Ecto neural progenitor cell (in vitro differentiated cells): ENCODE data around the gene PARP9.
"Not testable (repeated sequence)": the region's sequence is repeated elsewhere in the genome, so short reads cannot be mapped to it uniquely, and the experiment has no call there.

Experiments used
- DNase-seq: peaks from one replicate; pipeline ENCODE4 v3.0.0-alpha.2; 2018; ENCODE audit warnings: low spot score

PARP9 gene

DNA sequence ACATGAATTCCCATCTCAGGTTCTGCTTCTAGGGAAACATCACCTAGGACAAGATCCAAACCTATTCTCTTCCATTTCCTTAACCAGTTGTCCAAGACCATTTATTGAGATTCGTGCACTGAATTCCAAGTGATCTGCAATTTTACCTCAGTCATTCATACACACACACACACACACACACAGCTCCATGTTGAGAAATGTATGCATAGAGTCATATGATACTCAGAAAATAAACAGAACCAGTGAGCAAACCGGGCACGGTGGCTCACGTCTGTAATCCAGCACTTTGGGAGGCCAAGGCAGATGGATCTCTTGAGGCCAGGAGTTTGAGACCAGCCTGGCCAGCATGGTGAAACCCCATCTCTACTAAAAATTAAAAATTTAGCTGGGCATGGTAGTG, 43.2 kb downstream of the PARP9 start:
- DNase-seq, result no peak

DNA sequence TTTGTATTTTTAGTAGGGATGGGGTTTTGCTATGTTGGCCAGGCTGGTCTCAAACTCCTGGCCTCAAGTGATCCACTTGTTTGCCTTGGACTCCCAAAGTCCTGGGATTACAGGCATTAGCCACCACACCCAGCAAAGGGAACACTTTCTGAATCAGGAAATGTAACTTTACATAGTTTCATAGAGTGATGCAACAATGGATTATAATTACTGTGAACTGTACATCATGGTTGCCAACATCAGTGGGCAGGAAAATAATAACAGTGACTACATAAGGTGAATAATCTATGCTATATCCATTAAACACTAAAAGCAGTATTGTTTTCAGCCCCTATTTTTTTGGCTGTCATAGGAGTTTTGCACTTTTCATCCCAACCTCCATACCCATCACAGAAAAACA, 44.4 kb downstream of the PARP9 start:
- no peak for DNase-seq

DNA sequence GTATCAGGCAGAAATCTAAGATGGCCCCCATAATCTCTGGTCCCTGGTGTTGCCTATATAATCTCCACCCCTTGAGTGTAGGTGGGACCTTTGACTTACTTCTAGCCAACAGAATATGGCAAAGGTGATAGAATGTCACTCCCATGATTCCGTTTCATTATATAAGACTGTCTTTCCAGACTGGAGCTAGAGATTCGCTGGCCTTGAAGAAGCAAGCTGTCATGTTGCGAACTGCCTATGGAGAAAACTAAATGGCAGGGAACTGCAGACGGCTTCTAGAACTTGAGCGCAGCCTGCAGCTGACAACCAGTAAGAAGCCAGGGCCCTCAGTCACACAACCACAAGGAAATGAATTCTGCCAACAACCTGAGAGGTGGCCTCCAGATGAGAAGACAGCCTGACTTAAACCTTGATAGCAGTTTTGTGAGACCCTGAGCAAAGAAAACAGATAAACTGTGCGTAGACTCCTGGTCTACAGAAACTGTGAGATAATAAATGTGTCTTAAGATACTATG, 47.2 kb downstream of the PARP9 start:
- DNase-seq, result no peak

DNA sequence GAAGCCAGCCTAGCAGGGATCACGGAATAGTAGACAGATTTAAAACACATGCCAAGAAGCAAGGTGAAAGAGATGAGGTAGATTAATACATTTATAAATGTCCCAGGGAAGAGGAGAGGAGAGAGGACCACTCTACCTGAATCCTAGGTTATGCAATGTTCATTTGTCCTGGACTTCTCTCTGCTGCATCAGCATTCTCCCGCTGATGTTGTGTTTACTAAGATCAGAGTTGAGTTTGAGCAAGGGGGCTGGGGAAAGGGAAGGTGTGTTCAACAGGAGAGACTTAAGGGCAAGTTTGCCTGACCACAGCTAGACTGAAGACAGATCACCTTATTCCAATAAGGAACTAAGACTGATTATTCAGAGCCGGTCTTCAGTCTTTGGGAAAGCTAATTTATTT, 48.2 kb downstream of the PARP9 start:
- no peak for DNase-seq

DNA sequence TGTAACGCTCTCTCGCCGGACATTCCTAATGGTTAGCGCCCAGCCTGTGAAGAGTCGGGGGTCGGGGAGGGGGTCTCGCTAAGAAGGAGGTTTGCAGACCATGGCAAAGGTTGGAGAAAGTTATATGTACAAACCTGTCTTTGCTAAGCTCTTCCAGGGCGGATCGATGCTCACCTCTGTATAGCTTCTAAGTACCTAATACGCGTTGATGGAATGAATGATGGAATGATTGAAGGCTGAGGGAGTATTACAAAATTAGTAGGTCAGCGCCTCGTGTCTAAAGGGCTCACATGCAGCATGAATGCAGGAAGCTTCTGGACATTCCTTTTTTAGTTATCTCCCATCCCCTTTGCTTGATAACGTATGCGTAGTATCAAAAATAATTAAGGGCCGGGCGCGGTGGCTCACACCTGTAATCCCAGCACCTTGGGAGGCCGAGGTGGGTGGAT, 49.1 kb downstream of the PARP9 start:
- no peak for DNase-seq

DNA sequence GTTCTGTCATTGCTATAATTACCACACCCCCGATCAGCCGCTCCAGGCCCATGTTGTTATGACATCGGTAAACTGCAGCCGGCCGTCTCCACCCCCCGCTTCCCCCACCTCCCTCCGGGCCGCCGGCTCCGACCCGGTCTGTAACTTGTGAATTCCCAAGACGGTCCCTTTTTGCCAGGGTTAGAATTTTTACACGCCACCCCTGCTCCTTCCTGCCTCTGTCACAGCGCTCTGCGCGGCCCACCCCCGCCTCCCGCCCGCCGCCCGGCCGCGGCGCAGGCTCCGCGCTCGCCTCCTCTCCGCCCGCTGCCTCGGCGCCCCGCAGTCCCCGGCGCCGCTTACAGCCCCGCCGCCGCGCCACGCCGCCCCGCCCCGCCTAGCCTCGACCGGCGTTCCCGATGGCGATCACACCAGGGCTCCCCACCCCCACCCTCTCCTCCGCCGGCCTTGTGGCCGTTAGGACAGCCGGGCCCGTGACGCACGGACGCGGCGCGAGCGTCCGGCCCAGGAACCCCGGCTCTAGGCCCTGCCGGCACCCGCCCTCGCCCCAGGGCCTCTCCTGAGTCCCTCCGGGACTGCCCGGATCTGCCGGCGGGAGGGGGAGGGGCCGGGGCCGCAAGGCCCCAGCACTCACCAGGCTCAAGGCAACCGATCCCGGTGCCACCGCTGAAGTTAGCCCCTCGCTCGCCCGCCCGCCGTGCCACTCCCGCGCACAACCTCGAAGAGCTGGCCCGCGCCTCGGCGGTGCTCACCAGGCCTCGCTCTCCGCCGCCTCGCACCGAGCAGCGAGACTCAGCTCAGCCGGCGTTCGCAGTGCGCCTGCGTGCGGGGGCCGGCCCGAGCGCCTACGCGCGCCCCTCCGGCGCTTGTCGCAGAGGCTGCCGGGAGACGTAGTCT, 49.7 kb downstream of the PARP9 start, which contains the start of gene KPNA1:
Gene KPNA1 (minus strand): TSS at position 817 of the 897 bp plus-strand sequence. CDS start 18,374 bp downstream, outside the sequence.
- DNase-seq, result peak; percentile 91

DNA sequence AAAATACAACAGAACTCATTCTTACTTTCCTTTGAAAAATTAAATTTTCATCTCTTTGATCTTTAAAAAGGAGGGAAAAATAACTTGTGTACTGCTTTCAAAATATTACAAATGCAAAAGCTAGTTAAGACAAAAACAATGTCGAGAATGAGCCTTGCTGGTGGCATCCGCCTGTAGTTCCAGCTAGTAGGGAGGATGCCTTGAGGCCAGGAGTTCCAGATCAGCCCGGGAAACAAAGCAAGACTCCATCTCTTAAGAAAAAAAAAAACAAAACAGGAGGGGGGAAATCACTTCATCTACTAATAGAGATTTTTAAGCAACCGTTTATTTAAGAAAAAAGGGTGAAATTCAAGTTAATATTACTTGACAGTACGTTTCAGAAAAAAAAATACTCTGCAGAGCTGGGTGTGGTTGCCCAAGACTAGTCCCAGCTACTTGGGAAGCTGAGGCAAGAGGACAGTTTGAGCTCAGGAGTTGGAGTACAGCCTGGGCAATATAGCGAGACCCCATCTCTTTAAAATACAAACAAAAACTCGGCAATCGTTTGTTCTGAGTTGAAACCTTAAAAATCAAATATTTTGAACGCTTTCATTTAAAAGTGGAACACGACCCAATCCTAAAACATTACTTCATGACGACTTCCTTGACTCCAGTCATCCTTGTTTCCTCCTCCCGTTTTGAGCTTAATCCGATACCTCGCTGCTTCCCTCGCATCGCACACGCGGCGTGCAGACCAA, 50.5 kb downstream of the PARP9 start:
- DNase-seq, result no peak

DNA sequence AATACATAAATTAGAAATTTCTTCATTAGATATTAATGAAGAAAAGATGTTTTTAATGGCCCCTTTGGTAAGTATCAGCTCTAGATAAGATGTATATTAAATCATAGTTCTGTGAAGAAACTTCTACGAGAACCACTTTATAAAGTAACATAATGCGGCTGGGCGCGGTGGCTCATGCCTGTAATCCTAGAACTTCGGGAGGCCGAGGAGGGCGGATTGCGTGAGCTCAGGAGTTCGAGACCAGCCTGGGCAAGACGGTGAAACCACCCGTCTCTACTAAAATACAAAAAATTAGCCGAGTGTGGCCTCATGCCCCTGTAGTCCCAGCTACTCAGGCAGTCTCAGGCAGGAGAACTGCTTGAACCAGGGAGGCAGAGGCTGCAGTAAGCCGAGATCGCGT, 51.8 kb downstream of the PARP9 start:
- no peak for DNase-seq

DNA sequence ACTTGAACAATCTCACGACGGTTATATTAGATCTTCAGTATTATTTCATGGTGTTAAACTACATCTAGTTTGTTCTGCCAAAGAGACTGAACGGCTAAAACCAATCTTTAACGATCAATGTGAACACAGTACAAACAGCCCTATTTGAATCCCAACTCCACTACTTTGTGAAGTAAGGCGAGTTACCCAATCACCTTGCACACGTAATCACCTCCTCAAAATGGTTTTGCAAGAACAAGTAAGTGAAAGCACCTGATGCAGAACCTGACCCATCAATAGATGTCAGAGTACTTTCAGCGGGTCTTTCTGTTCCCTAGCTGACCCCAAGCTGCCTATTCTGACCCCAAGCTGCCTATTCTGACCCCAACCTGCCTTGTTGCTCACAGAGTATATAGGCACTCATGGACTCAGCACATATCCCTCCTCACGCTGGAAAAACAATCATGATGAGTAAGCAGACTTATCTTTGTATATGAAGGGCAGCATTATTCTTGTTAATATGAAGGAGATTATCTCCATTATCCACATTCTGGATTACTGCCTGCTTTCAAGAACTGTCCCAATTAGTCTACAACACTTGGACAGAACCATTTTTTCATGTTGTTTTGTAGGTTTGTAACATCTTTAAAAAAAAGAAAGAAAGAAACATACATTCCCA, 53.1 kb downstream of the PARP9 start:
- no peak for DNase-seq

DNA sequence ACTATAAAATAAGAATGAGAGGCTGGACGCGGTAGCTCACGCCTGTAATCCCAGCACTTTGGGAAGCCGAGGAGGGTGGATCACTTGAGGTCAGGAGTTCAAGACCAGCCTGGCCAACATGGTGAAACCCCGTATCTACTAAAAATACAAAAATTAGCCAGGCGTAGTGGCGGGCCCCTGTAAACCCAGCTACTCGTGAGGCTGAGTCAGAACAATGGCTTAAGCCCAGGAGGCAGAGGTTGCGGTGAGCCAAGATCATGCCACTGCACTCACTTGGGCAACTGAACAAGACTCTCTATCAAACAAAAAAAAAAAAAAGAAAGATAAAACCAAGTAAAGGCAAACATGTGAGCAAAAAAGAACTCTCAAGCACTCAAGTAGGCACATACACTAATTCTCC, 55.2 kb downstream of the PARP9 start:
- not testable (repeated sequence) for DNase-seq

DNA sequence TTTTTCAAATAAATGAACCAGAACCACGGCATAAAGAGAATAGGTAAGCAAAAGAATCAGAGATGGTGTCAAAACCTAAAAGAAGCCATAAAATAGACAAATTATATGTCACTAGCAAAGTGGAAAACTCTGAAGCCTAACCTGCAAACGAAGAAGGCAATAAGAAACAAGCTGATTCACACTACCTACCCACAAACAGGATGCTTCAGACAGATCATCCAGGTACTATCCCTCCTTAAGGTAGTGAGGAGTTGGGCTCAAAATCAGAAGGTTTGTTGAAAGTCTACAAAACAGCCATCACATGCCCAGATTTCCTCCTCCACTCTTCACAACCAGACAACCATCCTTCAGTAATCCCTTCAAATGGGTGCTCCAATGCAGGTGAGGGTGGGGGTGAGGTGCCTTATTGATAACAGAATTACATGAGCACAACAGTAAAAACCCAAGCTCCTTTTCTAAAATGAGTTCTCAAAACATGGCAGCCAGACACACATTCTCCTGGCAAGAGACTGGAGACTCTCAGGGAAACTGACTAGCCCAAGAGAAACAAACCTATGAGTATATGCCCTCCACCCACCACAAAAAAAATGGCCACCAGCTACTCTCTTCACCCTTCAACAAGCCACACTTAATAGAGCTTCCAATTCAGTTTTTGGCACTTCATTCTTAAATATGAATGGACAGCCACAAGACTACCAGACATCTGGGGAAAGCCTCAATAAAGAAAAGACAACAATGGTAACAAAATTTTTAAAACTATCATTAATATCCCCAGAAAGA, 55.8 kb downstream of the PARP9 start:
- DNase-seq, result no peak

DNA sequence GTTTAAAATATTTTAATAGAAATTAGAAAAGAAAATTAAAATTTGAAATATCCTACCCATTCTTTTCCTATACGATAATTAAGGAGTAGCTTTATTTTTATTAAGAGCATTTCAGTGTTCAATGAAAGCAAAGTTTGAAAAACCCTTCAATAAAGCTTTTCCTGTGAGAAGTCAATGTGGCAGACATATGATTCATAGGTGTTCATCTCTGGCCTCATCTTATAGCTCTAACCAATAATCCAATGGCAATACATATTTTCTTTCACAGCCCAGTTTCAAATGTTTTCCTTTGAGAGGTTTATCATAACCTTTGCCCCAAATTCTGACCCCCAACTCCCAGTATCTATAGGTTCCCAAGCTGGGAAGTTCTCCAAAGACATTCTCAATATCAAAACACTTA, 57.6 kb downstream of the PARP9 start:
- DNase-seq, result no peak

DNA sequence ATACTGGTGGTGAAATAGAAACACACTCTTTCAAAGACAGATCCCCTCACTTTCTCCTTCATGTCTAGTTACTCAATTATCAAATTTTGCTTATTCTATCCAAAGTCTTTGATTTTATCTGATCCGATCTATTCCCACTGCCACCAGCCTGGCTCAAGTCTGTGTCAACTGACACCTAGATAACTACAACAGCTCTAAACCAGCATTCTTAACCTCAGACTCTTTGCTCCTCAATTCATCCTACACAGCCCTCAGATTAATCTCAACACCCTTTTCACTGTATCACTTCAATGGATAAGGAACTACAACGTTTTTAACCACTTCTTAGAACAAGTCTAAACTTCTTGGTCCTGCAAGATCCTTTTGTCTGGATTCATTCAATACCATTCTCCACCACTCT, 58.4 kb downstream of the PARP9 start:
- DNase-seq, result no peak

DNA sequence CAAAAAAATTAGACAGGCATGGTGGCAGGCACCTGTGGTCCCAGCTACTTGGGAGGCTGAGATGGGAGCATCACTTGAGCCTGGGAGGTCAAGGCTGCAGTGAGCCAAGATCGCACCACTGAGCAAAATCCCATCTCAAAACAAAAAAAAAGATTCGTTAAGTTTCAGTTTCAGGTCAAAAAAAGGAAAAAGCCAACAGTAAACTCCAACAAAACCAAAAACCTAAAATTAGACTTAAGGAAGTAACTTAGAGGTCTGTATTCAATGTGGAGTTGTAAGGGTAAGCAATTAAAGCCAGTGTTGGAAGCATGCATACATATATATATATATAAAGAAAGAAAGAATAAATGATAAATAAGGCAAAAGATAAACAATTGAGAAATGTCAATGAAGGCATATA, 61.2 kb downstream of the PARP9 start:
- no peak for DNase-seq

DNA sequence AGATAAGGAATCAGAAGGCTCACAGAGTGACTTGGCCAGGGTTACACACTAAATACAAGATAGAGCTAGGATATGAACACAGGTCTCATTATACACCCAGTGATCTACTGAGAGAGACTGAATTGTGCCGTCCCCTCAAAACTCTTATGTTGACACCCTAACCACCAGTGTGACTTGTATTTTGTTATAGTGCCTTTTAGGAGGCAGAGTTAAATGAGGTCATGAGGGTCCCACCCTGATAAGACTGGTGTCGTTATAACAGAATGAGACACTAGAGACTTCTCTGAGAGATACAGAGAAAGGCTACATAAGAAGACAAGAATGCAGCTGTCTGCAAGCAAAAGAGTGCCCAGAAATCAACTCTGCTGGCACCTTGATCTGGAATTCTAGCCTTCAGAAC, 62.0 kb downstream of the PARP9 start:
- no peak for DNase-seq

DNA sequence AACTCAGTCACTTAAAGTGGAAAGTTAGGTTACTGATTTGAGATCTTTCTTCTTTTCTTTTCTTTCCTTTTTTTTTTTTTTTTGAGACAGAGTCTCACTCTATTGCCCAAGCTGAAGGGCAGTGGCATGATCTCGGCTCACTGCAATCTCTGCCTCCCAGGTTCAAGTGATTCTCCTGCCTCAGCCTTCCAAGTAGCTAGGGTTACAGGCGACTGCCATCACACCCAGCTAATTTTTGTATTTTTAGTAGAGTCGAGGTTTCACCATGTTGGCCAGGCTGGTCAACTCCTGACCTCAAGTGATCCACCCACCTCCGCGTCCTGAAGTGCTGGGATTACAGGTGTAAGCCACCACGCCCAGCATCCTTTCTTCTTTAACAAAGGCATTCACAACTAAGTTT, 63.1 kb downstream of the PARP9 start:
- not testable (repeated sequence) for DNase-seq

DNA sequence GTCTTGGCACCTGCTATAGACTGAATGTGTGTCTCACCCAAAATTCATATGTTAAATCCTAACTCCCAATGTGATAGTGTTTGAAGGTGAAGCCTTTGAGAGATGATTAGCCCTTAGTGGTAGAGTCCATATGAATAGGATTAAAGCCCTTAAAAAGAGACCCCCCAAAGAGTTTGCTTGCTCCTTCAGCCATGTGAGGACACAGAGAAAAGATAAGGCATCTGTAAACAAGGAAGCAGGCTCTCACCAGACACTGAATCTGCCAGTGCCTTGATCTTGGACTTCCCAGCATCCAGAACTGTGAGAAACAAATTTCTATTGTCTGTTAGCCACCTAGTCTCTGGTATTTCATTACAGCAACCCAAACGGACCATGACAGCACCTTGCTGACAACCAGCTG, 65.9 kb downstream of the PARP9 start:
- DNase-seq, result no peak

DNA sequence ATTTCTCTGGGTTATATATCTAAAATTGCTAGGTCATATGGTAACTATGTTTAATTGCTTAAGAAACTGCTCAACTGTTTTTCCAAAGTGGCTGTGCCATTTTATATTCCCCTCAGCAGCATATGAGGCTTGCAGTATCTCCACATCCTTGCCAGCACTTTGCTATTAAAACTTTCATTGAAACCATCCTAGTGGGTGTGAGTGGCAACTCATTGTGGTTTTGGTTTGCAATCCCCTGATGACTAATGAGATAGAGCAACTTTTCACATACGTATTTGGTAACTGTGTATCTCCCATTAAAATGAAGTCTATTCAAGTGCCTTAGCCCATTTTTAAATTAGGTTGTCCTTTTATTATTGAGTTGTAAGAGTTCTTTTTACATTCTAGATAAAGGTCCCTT, 66.7 kb downstream of the PARP9 start:
- no peak for DNase-seq

DNA sequence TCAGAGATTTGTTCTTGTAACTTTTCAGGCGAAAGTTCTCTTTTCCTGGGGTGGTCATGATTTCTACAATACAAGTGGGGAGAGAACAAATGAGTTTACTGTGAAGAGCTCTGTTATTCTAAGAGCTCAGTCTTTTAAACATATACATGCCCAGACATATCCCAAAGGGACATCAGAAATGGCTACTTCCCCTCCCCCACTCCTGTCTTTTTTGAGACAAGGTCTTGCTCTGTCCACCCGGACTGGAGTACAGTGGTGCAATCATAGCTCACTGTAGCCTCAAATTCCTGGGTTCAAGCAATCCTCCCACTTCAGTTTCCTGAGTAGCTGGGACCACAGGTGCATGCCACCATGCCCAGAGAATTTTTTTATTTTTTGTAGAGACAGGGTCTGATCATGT, 67.6 kb downstream of the PARP9 start:
- no peak for DNase-seq

DNA sequence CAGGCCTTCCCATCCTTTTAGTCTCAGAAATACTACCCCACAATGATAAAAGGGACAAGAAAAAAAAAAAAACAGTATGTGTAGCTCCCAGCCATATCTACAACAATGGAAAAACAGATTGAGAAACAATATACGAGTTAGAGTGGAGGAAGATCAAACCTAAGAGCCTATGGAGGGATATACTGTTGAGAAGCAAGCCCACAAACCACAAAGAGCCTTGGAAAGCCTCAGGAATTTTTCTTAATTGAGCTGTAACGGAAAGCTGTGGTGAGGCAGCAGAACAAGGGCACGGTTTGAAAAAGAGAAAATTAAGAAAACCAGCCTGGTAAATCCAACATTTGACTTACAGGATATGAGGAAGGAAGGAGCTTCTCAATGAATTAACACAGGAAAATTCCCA, 70.8 kb downstream of the PARP9 start:
- no peak for DNase-seq

DNA sequence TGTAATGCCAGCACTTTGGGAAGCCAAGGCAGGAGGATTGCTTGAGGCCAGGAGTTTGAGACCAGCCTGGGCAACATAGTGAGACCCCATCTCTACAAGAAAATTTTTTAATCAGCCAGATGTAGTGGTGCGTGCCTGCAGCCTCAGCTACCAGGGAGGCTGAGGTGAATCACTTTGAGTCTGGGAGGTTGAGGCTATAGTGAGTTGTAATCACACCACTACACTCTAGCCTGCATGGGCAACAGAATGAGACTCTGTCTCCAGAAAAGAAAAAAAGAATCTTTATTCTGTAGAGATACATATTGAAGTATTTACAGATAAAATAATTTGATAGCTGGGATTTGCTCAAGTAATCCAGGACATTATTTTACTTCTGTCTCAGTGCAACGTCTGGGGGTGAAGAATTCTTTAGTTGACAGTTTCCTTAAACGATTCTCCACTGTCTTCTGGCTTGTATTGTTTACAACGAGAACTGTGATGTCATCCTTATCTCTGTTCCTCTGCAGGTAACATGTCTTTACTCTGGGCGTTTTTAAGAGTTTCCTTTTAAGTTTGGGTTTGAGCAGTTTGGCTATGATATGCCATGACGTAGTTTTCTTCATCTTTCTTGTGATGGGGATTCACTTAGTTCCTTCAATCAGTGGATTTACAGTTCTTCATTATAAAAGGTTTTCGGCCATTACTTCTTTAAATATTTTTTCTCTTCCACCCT, 75.7 kb downstream of the PARP9 start:
- DNase-seq, result no peak
